Caco-2 (cell line): ENCODE data around the gene NFE2. TPM values are rescaled to one million over a fixed set of nuclear protein-coding genes. Genes with fewer than 3 reads are reported as not detected.

Source experiments
- BruUV-seq: library from RNA; stranded (reverse); fragments of 400-500 nt; replicated peaks from 2 replicates; lab custom pipeline; 2021; lab: Mats Ljungman, UMichigan
- CTCF ChIA-PET: fragments of 300-600 bp; sonication (Branson Sonifier 250); formaldehyde crosslinking; loops from one replicate; lab custom pipeline; 2022; ENCODE audit warnings: antibody characterized with exemption; lab: Charles Lee
- POLR2A ChIA-PET: fragments of 300-600 bp; sonication (Branson Sonifier 250); formaldehyde crosslinking; loops from one replicate; lab custom pipeline; 2022; ENCODE audit warnings: antibody characterized with exemption; lab: Charles Lee
- DNase-seq, 2 experiments: peaks; one replicate each; pipeline versions ENCODE4 v3.0.0 to v3.0.0-alpha.2; 2020 to 2022
- H3K27me3 ChIP-seq: replicated peaks from 2 replicates; pipeline ENCODE4 v1.6.0; 2011; ENCODE audit warnings: low read length; ENCODE audit not compliant: control insufficient read depth, insufficient read depth
- H3K36me3 ChIP-seq: 2 replicates; pipeline ENCODE4 v1.5.1; 2011; ENCODE audit warnings: low read length; ENCODE audit not compliant: control insufficient read depth, insufficient read depth
- H3K4me1 ChIP-seq: fragments of 250-450 bp; sonication (Bioruptor Pico); 2 replicates; pipeline ENCODE4 v1.5.1; 2020; ENCODE audit warnings: mild to moderate bottlenecking
- H3K4me3 ChIP-seq: 2 replicates; pipeline ENCODE4 v1.5.1; 2011; ENCODE audit warnings: low read depth, mild to moderate bottlenecking, control low read depth, low read length
- H3K9me3 ChIP-seq: fragments of 250-450 bp; sonication (Bioruptor Pico); 2 replicates; pipeline ENCODE4 v1.5.1; 2020; ENCODE audit warnings: mild to moderate bottlenecking, moderate library complexity
- H3K27ac Mint-ChIP-seq: one replicate; pipeline ENCODE4 v1.8.0; 2022; ENCODE audit warnings: mixed read lengths; ENCODE audit not compliant: unreplicated experiment
- H3K27me3 Mint-ChIP-seq: one replicate; pipeline ENCODE4 v1.8.0; 2022; ENCODE audit warnings: mixed read lengths; ENCODE audit not compliant: insufficient read depth, unreplicated experiment
- H3K36me3 Mint-ChIP-seq: one replicate; pipeline ENCODE4 v1.8.0; 2022; ENCODE audit warnings: mild to moderate bottlenecking, mixed read lengths; ENCODE audit not compliant: insufficient read depth, unreplicated experiment
- H3K4me1 Mint-ChIP-seq: one replicate; pipeline ENCODE4 v1.8.0; 2022; ENCODE audit warnings: low read depth, mixed read lengths; ENCODE audit not compliant: unreplicated experiment
- H3K4me3 Mint-ChIP-seq: one replicate; pipeline ENCODE4 v1.8.0; 2022; ENCODE audit warnings: mild to moderate bottlenecking, moderate library complexity, mixed read lengths; ENCODE audit not compliant: unreplicated experiment
- H3K9me3 Mint-ChIP-seq: one replicate; pipeline ENCODE4 v1.8.0; 2022; ENCODE audit warnings: mixed read lengths; ENCODE audit not compliant: unreplicated experiment
- CTCF ChIP-seq, 2 experiments: fragments of 200-600 bp in 1 of 2; IDR thresholded peaks; 1 replicate in 1 of 2; 2 replicates in 1 of 2; pipeline versions ENCODE4 v1.5.1 to v1.8.0; 2011 to 2022; ENCODE audit warnings: antibody characterized with exemption in 1 of 2, control low read depth in 1 of 2, inconsistent platforms in 1 of 2, low read depth in 1 of 2, low read length in 1 of 2, mild to moderate bottlenecking in 1 of 2, moderate library complexity in 1 of 2; ENCODE audit not compliant: insufficient read depth in 1 of 2, severe bottlenecking in 1 of 2, unreplicated experiment in 1 of 2
- intact Hi-C: fragments of 100-400 bp; cut with micrococcal nuclease; formaldehyde crosslinking; loops from one replicate; pipeline ENCODE4 v1.10.0; 2022; ENCODE audit not compliant: unreplicated experiment
- total RNA-seq: library from RNA; stranded (reverse); gene quantifications from 2 replicates; pipeline ENCODE4 v1.2.3, GENCODE V29; 2022

Gene NFE2
- total RNA-seq, 1 experiment from 2014 or later: 6.2 TPM

- Histone ChIP-seq H3K36me3 (no peaks in the 10 kb centered on the region), H3K4me1 (peaks cover 22% of the 10 kb centered on the region), H3K9me3 (no peaks in the 10 kb centered on the region), H3K4me3 (no peak overlapping the region), H3K27me3 (no peaks in the 10 kb centered on the region)
- ChIA-PET POLR2A (interaction anchor here (2.5 kb wide), 1 partner anchor 18 kb away, joined by 29 read pairs; the partner anchor contains the start of genes CBX5 and HNRNPA1), CTCF (interaction anchor here (0.6 to 1.6 kb wide), 3 partner anchors 10 to 283 kb away, joined by 3 to 6 read pairs (median 3); no protein-coding TSS in a partner anchor)
- H3K27me3 Mint-ChIP-seq: no peaks in the 10 kb centered on the region
- H3K4me3 Mint-ChIP-seq: no peak overlapping the region
- H3K27ac Mint-ChIP-seq: peak overlapping the region; percentile 55
- TF ChIP-seq CTCF (IDR thresholded peaks at IDR 0.05; ENCODE audit: insufficient read depth in 1 of 2, low read depth in 1 of 2, low read length in 1 of 2, severe bottlenecking in 1 of 2, unreplicated experiment in 1 of 2): no peak
- DNase-seq: no peak
- no peaks in the 10 kb centered on the region for H3K9me3 Mint-ChIP-seq
- H3K36me3 Mint-ChIP-seq: peaks cover 5% of the 10 kb centered on the region
- peaks cover 15% of the 10 kb centered on the region for H3K4me1 Mint-ChIP-seq
- intact Hi-C loops: loop anchor here (1.0 kb wide), 1 partner anchor 17 kb away; no protein-coding TSS in a partner anchor
- no TSS peak for BruUV-seq
Observed at GRCh38 chr12:54261815-54262402, 38.9 kb downstream of the NFE2 start.

GRCh38 chr12:54259194-54260011 lies 41.4 kb downstream of the NFE2 start:
- TF ChIP-seq CTCF (IDR thresholded peaks at IDR 0.05; ENCODE audit: insufficient read depth in 1 of 2, low read depth in 1 of 2, low read length in 1 of 2, severe bottlenecking in 1 of 2, unreplicated experiment in 1 of 2): no peak
- Mint-ChIP-seq H3K4me3 (peak overlapping the region; percentile 63), H3K36me3 (peaks cover 13% of the 10 kb centered on the region), H3K27me3 (no peaks in the 10 kb centered on the region), H3K9me3 (no peaks in the 10 kb centered on the region), H3K4me1 (peaks cover 15% of the 10 kb centered on the region), H3K27ac (peak overlapping the region; percentile 86)
- Histone ChIP-seq H3K4me1 (peaks cover 22% of the 10 kb centered on the region), H3K4me3 (peak overlapping the region; percentile 35), H3K9me3 (no peaks in the 10 kb centered on the region), H3K36me3 (no peaks in the 10 kb centered on the region; the same call in 1 of the 2 replicates), H3K27me3 (no peaks in the 10 kb centered on the region)
- ChIA-PET CTCF (interaction anchor here (0.6 kb wide), 1 partner anchor 64 kb away, joined by 3 read pairs; no protein-coding TSS in a partner anchor), POLR2A (interaction anchor here (0.5 to 1.7 kb wide), 8 partner anchors 21 to 518 kb away, joined by 3 to 17 read pairs (median 6); partner anchors contain the start of genes CBX5, COPZ1, HNRNPA1 and NFE2)
- DNase-seq: peak; percentile 80 to 84
- BruUV-seq: no TSS peak
- intact Hi-C loops: no loop called here

- Histone ChIP-seq H3K27me3 (no peaks in the 10 kb centered on the region), H3K9me3 (no peaks in the 10 kb centered on the region), H3K4me3 (no peak overlapping the region; the same call in 1 of the 2 replicates), H3K4me1 (peaks cover 22% of the 10 kb centered on the region), H3K36me3 (no peaks in the 10 kb centered on the region; the same call in 1 of the 2 replicates)
- no peak for TF ChIP-seq CTCF (IDR thresholded peaks at IDR 0.05; ENCODE audit: insufficient read depth in 1 of 2, low read depth in 1 of 2, low read length in 1 of 2, severe bottlenecking in 1 of 2, unreplicated experiment in 1 of 2)
- peaks cover 15% of the 10 kb centered on the region for H3K4me1 Mint-ChIP-seq
- CTCF ChIA-PET: interaction anchor here (0.7 kb wide), 1 partner anchor 157 kb away, joined by 3 read pairs; no protein-coding TSS in a partner anchor
- no TSS peak for BruUV-seq
- H3K27ac Mint-ChIP-seq: no peak overlapping the region
- peak overlapping the region; percentile 19 for H3K4me3 Mint-ChIP-seq
- DNase-seq: no peak
- no peaks in the 10 kb centered on the region for H3K27me3 Mint-ChIP-seq
- POLR2A ChIA-PET: interaction anchor here (1.7 kb wide), 1 partner anchor 22 kb away, joined by 17 read pairs; the partner anchor contains the start of genes CBX5 and HNRNPA1
- no peaks in the 10 kb centered on the region for H3K9me3 Mint-ChIP-seq
- intact Hi-C loops: no loop called here
- peaks cover 13% of the 10 kb centered on the region for H3K36me3 Mint-ChIP-seq
Observed at GRCh38 chr12:54258201-54258681, 42.6 kb downstream of the NFE2 start.
